Pancreas (tissue), 10 donors: ENCODE results near the gene ANKRD29. TPM values are rescaled to one million over a fixed set of nuclear protein-coding genes. Genes with fewer than 3 reads are reported as not detected.

ENCODE experiments used
- ATAC-seq, 4 donors: fragments of 200-7000 bp; cut with Tn5 transposase; one replicate each; pipeline versions ENCODE4 v1.8.0 to v1.9.1; 2020; ENCODE audit warnings: mild to moderate bottlenecking in 4 of 4, moderate library complexity in 4 of 4
- DNase-seq, 6 donors: peaks; one replicate each; pipeline ENCODE4 v3.0.0-alpha.2; 2020
- FAIRE-seq: peaks from 2 replicates; lab custom pipeline; 2012; peaks lifted over from hg19 to GRCh38; lab: Jason Lieb, UNC
- H3K27ac ChIP-seq, 4 donors: fragments of 200-600 bp; sonication (generic); 1 replicate in 3 of 4; 2 replicates in 1 of 4; pipeline versions ENCODE4 v1.5.0 to v1.8.0; 2020
- H3K27me3 ChIP-seq, 4 donors: fragments of 200-600 bp; one replicate each; pipeline ENCODE4 v1.8.0; 2021
- H3K36me3 ChIP-seq, 3 donors: fragments of 200-600 bp; sonication (generic) in 1 of 3; one replicate each; pipeline versions ENCODE4 v1.5.0 to v1.8.0; 2020 to 2021
- H3K4me1 ChIP-seq, 3 donors: fragments of 200-600 bp; one replicate each; pipeline ENCODE4 v1.8.0; 2021
- H3K4me3 ChIP-seq, 4 donors: fragments of 200-600 bp; sonication (generic) in 2 of 4; one replicate each; pipeline versions ENCODE4 v1.5.0 to v1.8.0; 2020 to 2021
- H3K9me3 ChIP-seq, 4 donors: fragments of 200-600 bp; one replicate each; pipeline ENCODE4 v1.8.0; 2021
- CTCF ChIP-seq, 4 donors: fragments of 200-600 bp; sonication (generic) in 3 of 4; IDR thresholded peaks; one replicate each; pipeline versions ENCODE4 v1.5.0 to v1.8.0; 2021; ENCODE audit warnings: antibody characterized with exemption in 4 of 4
- WGBS, 2 donors: extraction: QIAGEN DNeasy Blood & Tissue Kit; methylation state at CpG; one replicate each; pipeline ENCODE4 v1.1.7; 2013; 5-methylcytosine and 5-hydroxymethylcytosine counted together
- intact Hi-C, 3 donors: fragments of 100-400 bp; cut with DNase I; formaldehyde crosslinking; loops; one replicate each; pipeline versions ENCODE4 v1.11.1 to v1.14.2; 2022
- polyA plus RNA-seq, 2 donors: library from polyadenylated mRNA; stranded (reverse); fragments of 200-250 nt; gene quantifications; one replicate each; pipeline ENCODE4 v1.2.3, GENCODE V29; 2013
- total RNA-seq, 6 donors: library from RNA; stranded (reverse); fragmentation: NEBNext Ultra II Directional in 4 of 6; extraction: Animal tissue kit (Norgen Biotek cat#: 25700) in 4 of 6; gene quantifications; one replicate each; pipeline versions ENCODE4 v1.2.1 to v1.2.4, GENCODE V29; 2021 to 2023
- donor health status: healthy with polysubstance abuse.
- donor health status: DM: no; HTN: no; CAD: no; lungs with moderate emphysema.
- donor health status: DM: no; HTN: no; CAD: no.
- donor health status: control.
- donor health status: control.
- donor health status: Bipolar disorder and iron deficiency.
- donor health status: DM: yes; HTN: yes; CAD: no.
- donor health status: DM: no; HTN: no; CAD: no.
- donor health status: DM: no; HTN: no; CAD: no.
- donor health status: DM: yes; HTN: yes; CAD: no.

Gene ANKRD29
- total and polyA plus RNA-seq, 8 donors, result 0.24 to 2.0 (median 0.65) TPM

GRCh38 chr18:23596183-23596582 is 66.5 kb downstream of the ANKRD29 start:
- intact Hi-C loops, result no loop called here

DNA sequence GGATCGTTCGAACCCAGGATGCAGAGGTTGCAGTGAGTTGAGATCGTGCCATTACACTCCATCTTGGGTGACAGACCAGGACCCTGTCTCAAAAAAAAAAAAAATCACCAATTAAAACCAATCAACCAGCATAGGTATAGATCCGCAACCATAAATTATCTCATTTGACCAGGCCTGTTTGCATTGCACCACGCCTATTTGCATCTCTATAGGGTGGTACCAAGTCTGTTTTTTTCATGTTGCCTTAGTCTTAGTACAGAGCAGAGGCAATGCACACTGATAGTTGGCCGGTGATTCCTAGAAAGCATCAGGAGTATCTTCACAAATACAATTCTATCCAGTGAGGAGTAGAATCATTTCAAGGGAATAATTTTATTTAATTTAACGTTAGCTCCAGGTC is 67.1 kb downstream of the ANKRD29 start:
- intact Hi-C loops, result no loop called here
- Histone ChIP-seq H3K27ac (no peak overlapping the region), H3K4me1 (no peaks in the 10 kb centered on the region), H3K27me3 (no peaks in the 10 kb centered on the region), H3K4me3 (no peak overlapping the region), H3K36me3 (no peaks in the 10 kb centered on the region), H3K9me3 (no peaks in the 10 kb centered on the region)
- no peak for TF ChIP-seq CTCF (IDR thresholded peaks at IDR 0.05)
- FAIRE-seq, result no peak
- DNase-seq, result no peak
- ATAC-seq, result no peak
- 95 to 96% methylated on average over 7 of the region's 7 CpGs for WGBS, 2 donors

More at GRCh38 chr18:23596183-23596582, 66.5 kb downstream of the ANKRD29 start:
- FAIRE-seq (no peak), DNase-seq (no peak), ATAC-seq (peak in 2 of 4 donors; percentile 66 to 69)
- Histone ChIP-seq H3K4me1 (no peaks in the 10 kb centered on the region), H3K27ac (no peak overlapping the region), H3K36me3 (no peaks in the 10 kb centered on the region), H3K9me3 (no peaks in the 10 kb centered on the region), H3K27me3 (no peaks in the 10 kb centered on the region), H3K4me3 (no peak overlapping the region)
- no peak for TF ChIP-seq CTCF (IDR thresholded peaks at IDR 0.05)
- WGBS, 2 donors, result 76 to 86% methylated on average over 7 of the region's 7 CpGs

- TF ChIP-seq CTCF (IDR thresholded peaks at IDR 0.05), result no peak
- 82 to 97% methylated on average over 2 of the region's 2 CpGs for WGBS, 2 donors
- Histone ChIP-seq H3K4me3 (no peak overlapping the region), H3K27me3 (no peaks in the 10 kb centered on the region), H3K4me1 (no peaks in the 10 kb centered on the region), H3K27ac (no peak overlapping the region), H3K36me3 (no peaks in the 10 kb centered on the region), H3K9me3 (no peaks in the 10 kb centered on the region)
- FAIRE-seq, result no peak
- ATAC-seq, result peak in 1 of 4 donors; percentile 49
- intact Hi-C loops, result no loop called here
- DNase-seq, result no peak
Measured at GRCh38 chr18:23593720-23594119, 69.0 kb downstream of the ANKRD29 start.

GRCh38 chr18:23592911-23593310 is 69.8 kb downstream of the ANKRD29 start:
- no peak overlapping the region for H3K27ac ChIP-seq
- H3K4me1 ChIP-seq, result no peaks in the 10 kb centered on the region
- H3K9me3 ChIP-seq, result no peaks in the 10 kb centered on the region
- ATAC-seq (no peak), FAIRE-seq (no peak), DNase-seq (no peak)
- H3K36me3 ChIP-seq, result no peaks in the 10 kb centered on the region
- intact Hi-C loops, result no loop called here
- H3K27me3 ChIP-seq, result no peaks in the 10 kb centered on the region
- 85 to 90% methylated on average over 2 of the region's 2 CpGs for WGBS, 2 donors
- no peak overlapping the region for H3K4me3 ChIP-seq
- TF ChIP-seq CTCF (IDR thresholded peaks at IDR 0.05), result no peak

GRCh38 chr18:23591011-23591410 is 71.7 kb downstream of the ANKRD29 start:
- no peak for ATAC-seq
- intact Hi-C loops, result no loop called here
- no peaks in the 10 kb centered on the region for H3K36me3 ChIP-seq
- no peak overlapping the region for H3K27ac ChIP-seq
- H3K4me3 ChIP-seq, result no peak overlapping the region
- DNase-seq, result no peak
- TF ChIP-seq CTCF (IDR thresholded peaks at IDR 0.05), result no peak
- WGBS, 2 donors, result 0 to 18% methylated on average over 1 of the region's 1 CpG
- no peaks in the 10 kb centered on the region for H3K4me1 ChIP-seq
- H3K27me3 ChIP-seq, result no peaks in the 10 kb centered on the region
- no peak for FAIRE-seq
- no peaks in the 10 kb centered on the region for H3K9me3 ChIP-seq
